GM12801 (cell line): Measurements from ENCODE around the gene BCAM.

Source experiments
- TF ChIP-seq, protein P1 (sequence below): IDR thresholded peaks from one replicate; pipeline ENCODE4 v1.5.1; 2011; ENCODE audit warnings: control low read depth; ENCODE audit not compliant: insufficient read length; ENCODE audit errors: extremely low read depth

The BCAM gene

DNA sequence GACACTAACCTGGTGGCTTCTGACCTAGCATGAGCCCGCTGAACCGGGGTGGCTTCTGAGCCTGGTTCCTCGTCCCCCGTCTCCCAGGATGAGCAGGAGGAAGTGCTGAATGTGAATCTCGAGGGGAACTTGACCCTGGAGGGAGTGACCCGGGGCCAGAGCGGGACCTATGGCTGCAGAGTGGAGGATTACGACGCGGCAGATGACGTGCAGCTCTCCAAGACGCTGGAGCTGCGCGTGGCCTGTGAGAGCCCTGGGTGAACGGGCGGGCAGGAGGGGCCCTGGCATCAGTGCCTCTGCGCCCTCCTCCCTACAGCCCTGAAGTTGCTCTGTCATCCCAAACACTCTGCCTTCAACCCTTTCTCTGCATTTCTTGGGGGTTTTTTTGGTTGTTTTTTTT, 5.6 kb downstream of the BCAM start:
- TF ChIP-seq, protein P1, sequence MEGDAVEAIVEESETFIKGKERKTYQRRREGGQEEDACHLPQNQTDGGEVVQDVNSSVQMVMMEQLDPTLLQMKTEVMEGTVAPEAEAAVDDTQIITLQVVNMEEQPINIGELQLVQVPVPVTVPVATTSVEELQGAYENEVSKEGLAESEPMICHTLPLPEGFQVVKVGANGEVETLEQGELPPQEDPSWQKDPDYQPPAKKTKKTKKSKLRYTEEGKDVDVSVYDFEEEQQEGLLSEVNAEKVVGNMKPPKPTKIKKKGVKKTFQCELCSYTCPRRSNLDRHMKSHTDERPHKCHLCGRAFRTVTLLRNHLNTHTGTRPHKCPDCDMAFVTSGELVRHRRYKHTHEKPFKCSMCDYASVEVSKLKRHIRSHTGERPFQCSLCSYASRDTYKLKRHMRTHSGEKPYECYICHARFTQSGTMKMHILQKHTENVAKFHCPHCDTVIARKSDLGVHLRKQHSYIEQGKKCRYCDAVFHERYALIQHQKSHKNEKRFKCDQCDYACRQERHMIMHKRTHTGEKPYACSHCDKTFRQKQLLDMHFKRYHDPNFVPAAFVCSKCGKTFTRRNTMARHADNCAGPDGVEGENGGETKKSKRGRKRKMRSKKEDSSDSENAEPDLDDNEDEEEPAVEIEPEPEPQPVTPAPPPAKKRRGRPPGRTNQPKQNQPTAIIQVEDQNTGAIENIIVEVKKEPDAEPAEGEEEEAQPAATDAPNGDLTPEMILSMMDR, result no peak

GRCh38 chr19:44816301-44816700, 7.4 kb downstream of the BCAM start:
- TF ChIP-seq, protein P1, result no peak

DNA sequence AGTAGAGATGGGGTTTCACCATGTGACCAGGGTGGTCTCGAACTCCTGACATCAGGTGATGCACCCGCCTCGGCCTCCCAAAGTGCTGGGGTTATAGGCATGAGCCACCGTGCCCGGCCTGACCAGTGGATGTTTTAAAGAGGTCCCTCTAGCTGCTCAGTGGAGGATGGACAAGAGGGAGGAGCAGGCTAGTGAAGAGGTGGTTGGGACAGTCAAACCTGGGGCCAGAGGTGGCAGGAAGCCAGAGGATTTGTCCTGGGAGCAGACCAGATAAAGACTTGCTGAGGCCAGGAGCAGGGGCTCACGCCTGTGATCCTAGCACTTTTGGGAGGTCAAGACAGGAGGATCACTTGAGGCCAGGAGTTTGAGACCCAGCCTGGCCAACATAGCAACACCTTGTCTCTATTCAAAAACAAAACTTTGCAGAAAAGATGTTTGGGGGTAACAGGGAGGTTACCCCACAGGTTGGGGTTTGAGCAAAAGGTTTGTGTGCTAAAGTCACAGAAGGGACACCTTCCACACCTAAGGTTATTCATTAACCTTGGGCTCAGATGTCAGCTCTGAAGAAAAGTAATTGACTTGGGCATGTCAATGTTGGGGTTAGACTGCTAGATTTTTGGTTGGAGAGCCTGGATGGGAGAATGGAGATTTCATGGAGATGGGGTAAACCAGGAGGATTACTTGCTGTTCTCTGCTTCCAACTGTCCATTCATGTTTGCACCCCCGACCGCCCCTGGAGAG, 9.0 kb downstream of the BCAM start:
- TF ChIP-seq, protein P1, result no peak

DNA sequence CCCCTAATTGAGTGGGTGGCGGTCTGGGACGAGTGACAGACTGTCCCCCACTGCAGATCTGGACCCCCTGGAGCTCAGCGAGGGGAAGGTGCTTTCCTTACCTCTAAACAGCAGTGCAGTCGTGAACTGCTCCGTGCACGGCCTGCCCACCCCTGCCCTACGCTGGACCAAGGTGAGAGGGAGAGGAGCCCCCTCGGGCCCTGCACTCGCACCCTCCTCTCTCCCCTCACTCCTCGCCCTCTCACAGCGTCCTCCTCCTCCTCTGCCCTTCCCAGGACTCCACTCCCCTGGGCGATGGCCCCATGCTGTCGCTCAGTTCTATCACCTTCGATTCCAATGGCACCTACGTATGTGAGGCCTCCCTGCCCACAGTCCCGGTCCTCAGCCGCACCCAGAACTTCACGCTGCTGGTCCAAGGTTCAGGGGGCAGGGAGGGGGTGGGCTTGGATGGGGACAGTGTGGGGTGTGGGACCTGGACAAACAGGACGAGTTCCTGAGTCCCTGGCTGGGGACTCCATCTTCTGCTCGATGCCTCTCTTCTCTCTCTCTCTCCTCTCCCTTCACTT, 9.6 kb downstream of the BCAM start:
- TF ChIP-seq, protein P1, result no peak

DNA sequence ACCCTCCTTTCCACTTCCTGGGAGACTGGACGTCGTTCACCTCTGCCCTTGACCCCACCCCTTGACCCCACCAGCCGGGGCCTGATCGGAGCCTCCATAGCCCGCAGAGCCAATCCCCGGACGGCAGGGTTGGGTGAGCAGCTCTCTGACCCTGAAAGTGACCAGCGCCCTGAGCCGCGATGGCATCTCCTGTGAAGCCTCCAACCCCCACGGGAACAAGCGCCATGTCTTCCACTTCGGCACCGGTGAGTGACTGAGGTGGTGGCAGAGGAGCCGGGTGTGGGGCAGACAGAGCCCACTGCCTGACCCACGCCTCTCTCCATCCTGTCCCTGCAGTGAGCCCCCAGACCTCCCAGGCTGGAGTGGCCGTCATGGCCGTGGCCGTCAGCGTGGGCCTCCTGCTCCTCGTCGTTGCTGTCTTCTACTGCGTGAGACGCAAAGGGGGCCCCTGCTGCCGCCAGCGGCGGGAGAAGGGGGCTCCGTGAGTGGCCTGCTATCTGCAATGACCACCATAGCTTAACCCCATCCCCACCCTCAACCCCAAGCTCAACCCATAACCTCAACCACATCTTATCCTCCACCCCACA, 10.4 kb downstream of the BCAM start:
- TF ChIP-seq, protein P1, result no peak

DNA sequence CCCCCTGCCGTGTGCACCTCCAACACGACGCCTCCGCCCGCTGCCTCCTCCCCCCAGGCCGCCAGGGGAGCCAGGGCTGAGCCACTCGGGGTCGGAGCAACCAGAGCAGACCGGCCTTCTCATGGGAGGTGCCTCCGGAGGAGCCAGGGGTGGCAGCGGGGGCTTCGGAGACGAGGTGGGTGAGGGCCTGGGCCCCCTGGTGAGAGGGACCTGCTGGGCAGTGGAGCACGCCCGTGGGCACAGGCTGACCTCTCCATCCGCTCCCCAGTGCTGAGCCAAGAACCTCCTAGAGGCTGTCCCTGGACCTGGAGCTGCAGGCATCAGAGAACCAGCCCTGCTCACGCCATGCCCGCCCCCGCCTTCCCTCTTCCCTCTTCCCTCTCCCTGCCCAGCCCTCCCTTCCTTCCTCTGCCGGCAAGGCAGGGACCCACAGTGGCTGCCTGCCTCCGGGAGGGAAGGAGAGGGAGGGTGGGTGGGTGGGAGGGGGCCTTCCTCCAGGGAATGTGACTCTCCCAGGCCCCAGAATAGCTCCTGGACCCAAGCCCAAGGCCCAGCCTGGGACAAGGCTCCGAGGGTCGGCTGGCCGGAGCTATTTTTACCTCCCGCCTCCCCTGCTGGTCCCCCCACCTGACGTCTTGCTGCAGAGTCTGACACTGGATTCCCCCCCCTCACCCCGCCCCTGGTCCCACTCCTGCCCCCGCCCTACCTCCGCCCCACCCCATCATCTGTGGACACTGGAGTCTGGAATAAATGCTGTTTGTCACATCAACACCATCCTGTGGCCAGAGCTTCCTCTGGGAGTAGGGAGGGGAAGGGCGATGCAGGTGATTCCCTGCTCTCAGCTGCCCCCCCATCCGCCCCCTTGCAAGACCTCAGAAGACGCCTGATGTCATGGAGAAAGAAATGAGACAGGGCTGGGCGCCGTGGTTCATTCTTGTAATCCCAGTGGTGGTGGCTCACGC, 12.0 kb downstream of the BCAM start:
- TF ChIP-seq, protein P1, result no peak

- TF ChIP-seq, protein P1, result no peak
These were observed 13.3 kb downstream of the BCAM start for GRCh38 chr19:44822177-44822576.
